Right atrium auricular region (tissue), 2 donors: ENCODE measurements around the gene RAB31. TPM values are rescaled to one million over a fixed set of nuclear protein-coding genes. Genes with fewer than 3 reads are reported as not detected.

Experiments
- DNase-seq: peaks from one replicate; pipeline ENCODE4 v3.0.0-alpha.2; 2019; ENCODE audit warnings: low spot score
- H3K27ac ChIP-seq, 2 donors: fragments of 200-600 bp; sonication (generic); 1 replicate in 1 of 2; 2 replicates in 1 of 2; pipeline ENCODE4 v1.5.1; 2016 to 2019
- H3K27me3 ChIP-seq, 2 donors: fragments of 200-600 bp; sonication (generic); one replicate each; pipeline versions ENCODE4 v1.5.1 to v1.6.0; 2017 to 2019
- H3K36me3 ChIP-seq: fragments of 200-600 bp; sonication (generic); one replicate; pipeline ENCODE4 v1.5.1; 2016
- H3K4me1 ChIP-seq, 2 donors: fragments of 200-600 bp; sonication (generic); one replicate each; pipeline versions ENCODE4 v1.5.1 to v1.6.0; 2017 to 2019
- H3K4me3 ChIP-seq, 2 donors: fragments of 200-600 bp; sonication (generic); 1 replicate in 1 of 2; 2 replicates in 1 of 2; pipeline ENCODE4 v1.5.1; 2017 to 2019; ENCODE audit warnings: mild to moderate bottlenecking in 1 of 2, moderate library complexity in 1 of 2
- H3K9me3 ChIP-seq, 2 donors: fragments of 200-600 bp; sonication (generic); one replicate each; pipeline ENCODE4 v1.5.1; 2019
- total RNA-seq, 2 donors: library from RNA; depleted of rRNA; stranded (reverse); fragments of >200 nt; gene quantifications; one replicate each; pipeline ENCODE4 v1.1.0, GENCODE V29; 2016
- TF ChIP-seq, protein P1 (sequence below), 2 donors: fragments of 200-600 bp; sonication (generic); IDR thresholded peaks; one replicate each; pipeline ENCODE4 v1.5.1; 2019; ENCODE audit warnings: antibody characterized with exemption in 2 of 2

Gene RAB31
- total RNA-seq, 2 donors from 2014 or later: 9.9 to 29.2 TPM

DNA sequence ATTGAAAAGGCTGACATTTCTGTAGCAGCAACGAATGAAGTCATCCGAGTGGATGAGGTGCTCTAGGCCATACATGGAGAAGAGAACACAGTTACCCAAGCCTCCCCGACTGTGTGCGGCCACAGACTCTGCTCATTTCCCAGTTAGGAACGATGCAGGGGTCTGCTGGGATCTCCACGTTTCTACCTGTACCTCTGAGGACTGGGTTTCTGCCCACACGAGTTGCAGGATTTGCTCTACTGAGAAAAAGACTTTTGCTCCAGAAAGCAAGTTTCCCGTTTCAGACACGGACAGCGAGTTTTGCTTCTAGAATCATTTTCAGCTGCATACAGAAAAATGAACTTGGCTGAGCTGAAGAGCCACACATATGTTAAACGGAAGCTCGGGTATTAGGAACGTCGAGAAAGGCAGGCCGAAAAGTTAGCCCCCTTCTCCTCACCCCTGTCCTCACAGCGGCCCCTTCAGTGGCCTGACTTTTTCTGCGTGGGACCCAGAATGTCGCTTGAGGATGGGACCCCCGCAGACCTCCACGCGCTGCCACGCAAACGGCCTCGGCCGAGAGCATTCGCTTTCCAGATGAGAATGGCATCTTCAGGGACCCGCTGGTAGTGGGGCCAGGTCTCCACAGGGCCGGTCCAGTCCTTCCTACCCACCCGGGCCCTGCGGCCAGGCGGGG lies 582 bp upstream of the RAB31 start:
- no peaks in the 10 kb centered on the region for H3K36me3 ChIP-seq
- DNase-seq: peak; percentile 56
- H3K4me1 ChIP-seq: peaks cover 0 to 16% of the 10 kb centered on the region in 2 donors
- no peaks in the 10 kb centered on the region for H3K9me3 ChIP-seq
- no peaks in the 10 kb centered on the region for H3K27me3 ChIP-seq
- peak overlapping the region; percentile 86 to 87 for H3K27ac ChIP-seq
- TF ChIP-seq, protein P1, sequence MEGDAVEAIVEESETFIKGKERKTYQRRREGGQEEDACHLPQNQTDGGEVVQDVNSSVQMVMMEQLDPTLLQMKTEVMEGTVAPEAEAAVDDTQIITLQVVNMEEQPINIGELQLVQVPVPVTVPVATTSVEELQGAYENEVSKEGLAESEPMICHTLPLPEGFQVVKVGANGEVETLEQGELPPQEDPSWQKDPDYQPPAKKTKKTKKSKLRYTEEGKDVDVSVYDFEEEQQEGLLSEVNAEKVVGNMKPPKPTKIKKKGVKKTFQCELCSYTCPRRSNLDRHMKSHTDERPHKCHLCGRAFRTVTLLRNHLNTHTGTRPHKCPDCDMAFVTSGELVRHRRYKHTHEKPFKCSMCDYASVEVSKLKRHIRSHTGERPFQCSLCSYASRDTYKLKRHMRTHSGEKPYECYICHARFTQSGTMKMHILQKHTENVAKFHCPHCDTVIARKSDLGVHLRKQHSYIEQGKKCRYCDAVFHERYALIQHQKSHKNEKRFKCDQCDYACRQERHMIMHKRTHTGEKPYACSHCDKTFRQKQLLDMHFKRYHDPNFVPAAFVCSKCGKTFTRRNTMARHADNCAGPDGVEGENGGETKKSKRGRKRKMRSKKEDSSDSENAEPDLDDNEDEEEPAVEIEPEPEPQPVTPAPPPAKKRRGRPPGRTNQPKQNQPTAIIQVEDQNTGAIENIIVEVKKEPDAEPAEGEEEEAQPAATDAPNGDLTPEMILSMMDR (IDR thresholded peaks at IDR 0.05): no peak
- H3K4me3 ChIP-seq: peak overlapping the region; percentile 77 to 82

- H3K4me1 ChIP-seq: peaks cover 0 to 16% of the 10 kb centered on the region in 2 donors
- DNase-seq: no peak
Observed at GRCh38 chr18:9708434-9709303, 568 bp downstream of the RAB31 start.

DNA sequence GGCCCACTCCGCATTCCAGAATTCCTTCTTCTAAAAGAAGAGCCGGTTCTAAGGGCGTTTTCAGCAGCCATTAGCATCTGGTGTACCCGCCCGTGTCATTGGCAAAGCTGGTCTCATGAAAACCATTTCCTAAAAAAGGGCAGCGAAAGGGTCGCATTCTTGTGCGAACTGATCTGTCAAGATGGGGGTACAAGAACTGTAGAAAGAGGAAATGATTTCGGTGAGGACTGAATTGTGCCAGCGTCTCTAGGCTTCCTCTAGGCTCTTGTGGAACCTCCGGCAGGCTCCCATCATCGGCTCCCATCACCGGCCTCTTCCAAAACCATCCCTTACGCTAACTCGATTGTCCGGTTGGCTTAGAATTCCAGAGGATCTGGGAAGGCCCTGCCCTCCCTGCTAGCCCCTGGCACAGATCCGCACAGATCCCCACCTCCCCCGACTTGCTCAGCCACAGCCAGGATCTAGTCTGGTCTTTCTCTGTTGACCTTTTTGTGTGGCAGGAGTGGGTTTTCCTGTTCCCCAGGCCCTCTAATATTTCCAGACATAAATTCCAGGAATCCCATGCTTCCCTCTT lies 1.3 kb downstream of the RAB31 start:
- Histone ChIP-seq H3K4me1 (peaks cover 0 to 16% of the 10 kb centered on the region in 2 donors), H3K36me3 (no peaks in the 10 kb centered on the region), H3K27ac (peak overlapping the region; percentile 82 to 86), H3K9me3 (no peaks in the 10 kb centered on the region), H3K4me3 (peak overlapping the region; percentile 77 to 82), H3K27me3 (no peaks in the 10 kb centered on the region)
- DNase-seq: no peak
- TF ChIP-seq, protein P1 (IDR thresholded peaks at IDR 0.05): no peak

More at GRCh38 chr18:9708434-9709303, 568 bp downstream of the RAB31 start:
- H3K36me3 ChIP-seq: no peaks in the 10 kb centered on the region
- no peaks in the 10 kb centered on the region for H3K27me3 ChIP-seq
- TF ChIP-seq, protein P1 (IDR thresholded peaks at IDR 0.05): no peak
- H3K9me3 ChIP-seq: no peaks in the 10 kb centered on the region
- peak overlapping the region; percentile 82 to 86 for H3K27ac ChIP-seq
- H3K4me3 ChIP-seq: peak overlapping the region; percentile 77 to 82

- peaks cover 0 to 15% of the 10 kb centered on the region in 2 donors for H3K4me1 ChIP-seq
- peak overlapping the region in 1 of 2 donors; percentile 86 for H3K27ac ChIP-seq
- no peak for DNase-seq
- H3K9me3 ChIP-seq: no peaks in the 10 kb centered on the region
- TF ChIP-seq, protein P1 (IDR thresholded peaks at IDR 0.05): no peak
- H3K4me3 ChIP-seq: peak overlapping the region in 1 of 2 donors; percentile 77
- H3K36me3 ChIP-seq: no peaks in the 10 kb centered on the region
- H3K27me3 ChIP-seq: no peaks in the 10 kb centered on the region
Observed at GRCh38 chr18:9710037-9710436, 1.9 kb downstream of the RAB31 start.

- Histone ChIP-seq H3K27ac (no peak overlapping the region), H3K9me3 (no peaks in the 10 kb centered on the region), H3K4me3 (no peak overlapping the region), H3K36me3 (no peaks in the 10 kb centered on the region), H3K4me1 (peaks cover 0 to 12% of the 10 kb centered on the region in 2 donors), H3K27me3 (no peaks in the 10 kb centered on the region)
- TF ChIP-seq, protein P1 (IDR thresholded peaks at IDR 0.05): no peak
- no peak for DNase-seq
Observed at GRCh38 chr18:9711361-9712129, 3.4 kb downstream of the RAB31 start.
